Measurements from ENCODE around the gene MRC1. TPM values are rescaled to one million over a fixed set of nuclear protein-coding genes. Genes with fewer than 3 reads are reported as not detected.

Gene MRC1
- total and polyA plus RNA-seq, 2 of the 8 experiments (the other 6 are each of a cell fraction or from before 2014, with no cell fraction given) = 0.03 to 0.06 TPM

GRCh38 chr10:17771017-17771416 lies 38.1 kb upstream of the MRC1 start (continued):
- no peak for TF ChIP-seq CHD7 (IDR thresholded peaks at IDR 0.05; ENCODE audit: insufficient replicate concordance, low read length)
- no peak for TF ChIP-seq MAX (IDR thresholded peaks at IDR 0.05)
- no peak for TF ChIP-seq SAP30 (IDR thresholded peaks at IDR 0.05; ENCODE audit: insufficient read depth, insufficient replicate concordance, low read length)
- no peak for TF ChIP-seq MAFK (IDR thresholded peaks at IDR 0.05; ENCODE audit: low read depth, low read length)
- no peak for TF ChIP-seq BCL11A (IDR thresholded peaks at IDR 0.05; ENCODE audit: low read depth in 2 of 2, low read length in 2 of 2)
- TF ChIP-seq CTBP2 (IDR thresholded peaks at IDR 0.05; ENCODE audit: borderline replicate concordance, insufficient read depth, insufficient read length, low read length) = no peak
- TF ChIP-seq GTF2F1 (IDR thresholded peaks at IDR 0.05; ENCODE audit: borderline replicate concordance, low read depth, low read length) = no peak
- no peak for TF ChIP-seq TBP (IDR thresholded peaks at IDR 0.05; ENCODE audit: low read depth, low read length)
- no peak for TF ChIP-seq POLR2A (IDR thresholded peaks at IDR 0.05; ENCODE audit: control extremely low read depth in 1 of 2, low read depth in 2 of 2, low read length in 2 of 2)
- TF ChIP-seq YY1 (IDR thresholded peaks at IDR 0.05; ENCODE audit: low read depth, low read length) = no peak
- no peak for TF ChIP-seq BRCA1 (IDR thresholded peaks at IDR 0.05; ENCODE audit: low read depth, low read length)
- no peak for TF ChIP-seq SIRT6 (IDR thresholded peaks at IDR 0.05; ENCODE audit: low read length)
- no peak for TF ChIP-seq SUZ12 (IDR thresholded peaks at IDR 0.05; ENCODE audit: low read length)
